Measurements from ENCODE around the gene MAP4. TPM values are rescaled to one million over a fixed set of nuclear protein-coding genes. Genes with fewer than 3 reads are reported as not detected.

The MAP4 gene
- total RNA-seq, 2 experiments from 2014 or later: 75.9 to 78.2 TPM

DNA sequence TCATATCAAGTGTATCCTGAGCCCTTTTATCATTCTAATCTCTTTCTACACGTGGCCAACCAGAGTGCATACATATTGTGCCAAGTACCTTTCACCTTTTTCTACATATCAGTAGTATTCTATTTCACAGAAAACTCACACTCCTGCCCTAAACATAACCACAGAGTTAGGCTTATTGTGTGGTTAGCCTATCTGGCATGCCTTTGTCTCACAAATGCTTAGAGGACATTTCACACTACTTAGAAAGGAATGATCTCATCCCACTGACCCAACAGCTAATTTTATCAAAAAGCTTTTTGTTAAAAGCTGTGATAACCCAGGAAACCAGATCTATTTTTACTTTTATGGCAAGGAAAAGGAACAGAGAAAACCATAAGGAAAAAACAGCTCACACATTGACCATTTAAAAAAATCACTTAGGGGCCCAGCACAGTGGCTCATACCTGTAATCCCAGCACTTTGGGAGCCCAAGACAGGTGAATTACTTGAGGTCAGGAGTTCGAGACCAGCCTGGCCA, 17.8 kb upstream of the MAP4 start:
- peak overlapping the region; percentile 2 for H3K27ac Mint-ChIP-seq
- CTCF ChIA-PET: interaction anchor here (1.3 kb wide), 1 partner anchor 44 kb away, joined by 4 read pairs; no protein-coding TSS in a partner anchor

GRCh38 chr3:48030188-48030587, 14.0 kb upstream of the MAP4 start:
- Mint-ChIP-seq H3K4me1 (ENCODE audit: low read depth) (peaks cover 16% of the 10 kb centered on the region), H3K9me3 (no peaks in the 10 kb centered on the region), H3K27me3 (ENCODE audit: low read depth) (no peaks in the 10 kb centered on the region), H3K4me3 (no peak overlapping the region), H3K27ac (no peak overlapping the region), H3K36me3 (ENCODE audit: low read depth) (no peaks in the 10 kb centered on the region)
- DNase-seq: no peak
- intact Hi-C loops (cut with micrococcal nuclease): no loop called here
- CTCF ChIA-PET: no interaction called here

More for the DNA sequence above, 17.8 kb upstream of the MAP4 start:
- Mint-ChIP-seq H3K4me1 (ENCODE audit: low read depth) (peaks cover 17% of the 10 kb centered on the region), H3K36me3 (ENCODE audit: low read depth) (no peaks in the 10 kb centered on the region), H3K27me3 (ENCODE audit: low read depth) (no peaks in the 10 kb centered on the region), H3K4me3 (no peak overlapping the region), H3K9me3 (no peaks in the 10 kb centered on the region)
- DNase-seq: no peak
- intact Hi-C loops (cut with micrococcal nuclease): no loop called here

GRCh38 chr3:48026951-48027908, 11.0 kb upstream of the MAP4 start:
- Mint-ChIP-seq H3K36me3 (ENCODE audit: low read depth) (no peaks in the 10 kb centered on the region), H3K4me3 (no peak overlapping the region), H3K9me3 (no peaks in the 10 kb centered on the region), H3K27ac (no peak overlapping the region), H3K4me1 (ENCODE audit: low read depth) (peaks cover 14% of the 10 kb centered on the region), H3K27me3 (ENCODE audit: low read depth) (no peaks in the 10 kb centered on the region)
- CTCF ChIA-PET: interaction anchor here (0.7 kb wide), 1 partner anchor 679 kb away, joined by 3 read pairs; no protein-coding TSS in a partner anchor
- DNase-seq: no peak
- intact Hi-C loops (cut with micrococcal nuclease): no loop called here

DNA sequence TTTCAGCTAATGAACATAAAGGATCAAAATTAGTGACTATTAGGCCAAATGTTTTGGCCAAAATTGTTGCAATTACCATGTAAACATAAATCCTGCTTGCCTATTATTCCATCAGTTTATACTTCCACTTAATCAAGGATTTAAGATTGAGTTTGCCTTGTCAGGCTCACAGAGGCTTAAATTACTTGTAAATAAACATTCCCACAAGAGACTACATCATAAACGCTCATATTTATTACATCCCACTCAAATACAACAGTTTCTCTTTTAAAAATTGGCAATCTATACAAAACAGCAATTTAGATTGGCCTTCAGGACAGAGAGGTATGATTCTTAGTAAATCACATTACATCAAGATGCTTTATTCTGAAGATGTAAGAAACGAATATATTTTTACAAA, 9.9 kb upstream of the MAP4 start:
- intact Hi-C loops (cut with micrococcal nuclease): no loop called here
- H3K27ac Mint-ChIP-seq: no peak overlapping the region
- DNase-seq: no peak
- no peak overlapping the region for H3K4me3 Mint-ChIP-seq
- no peaks in the 10 kb centered on the region for H3K27me3 Mint-ChIP-seq (ENCODE audit: low read depth)
- CTCF ChIA-PET: no interaction called here
- H3K4me1 Mint-ChIP-seq (ENCODE audit: low read depth): peaks cover 19% of the 10 kb centered on the region
- no peaks in the 10 kb centered on the region for H3K36me3 Mint-ChIP-seq (ENCODE audit: low read depth)
- H3K9me3 Mint-ChIP-seq: no peaks in the 10 kb centered on the region

DNA sequence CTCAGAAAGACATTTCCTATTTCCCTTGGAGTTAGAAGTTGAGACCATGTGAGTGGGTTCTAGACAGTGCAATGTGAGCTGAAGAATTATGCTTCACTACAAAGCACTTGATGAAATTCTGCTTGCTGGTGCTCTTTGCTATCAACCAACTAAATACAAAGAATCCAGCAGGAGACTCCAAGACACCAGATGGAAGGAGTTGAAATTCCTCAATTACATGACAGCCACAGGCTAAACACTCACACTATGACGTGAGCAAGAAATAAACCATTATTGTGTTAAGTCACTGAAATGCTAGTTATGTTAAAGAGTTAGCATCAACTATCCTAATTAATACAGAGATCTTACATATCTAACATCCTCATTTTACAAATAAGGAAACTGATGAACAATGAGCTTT, 8.2 kb upstream of the MAP4 start:
- H3K4me1 Mint-ChIP-seq (ENCODE audit: low read depth): peaks cover 11% of the 10 kb centered on the region
- no peaks in the 10 kb centered on the region for H3K9me3 Mint-ChIP-seq
- DNase-seq: no peak
- H3K27me3 Mint-ChIP-seq (ENCODE audit: low read depth): no peaks in the 10 kb centered on the region
- no peaks in the 10 kb centered on the region for H3K36me3 Mint-ChIP-seq (ENCODE audit: low read depth)
- CTCF ChIA-PET: no interaction called here
- H3K27ac Mint-ChIP-seq: no peak overlapping the region
- no peak overlapping the region for H3K4me3 Mint-ChIP-seq
- intact Hi-C loops (cut with micrococcal nuclease): no loop called here

DNA sequence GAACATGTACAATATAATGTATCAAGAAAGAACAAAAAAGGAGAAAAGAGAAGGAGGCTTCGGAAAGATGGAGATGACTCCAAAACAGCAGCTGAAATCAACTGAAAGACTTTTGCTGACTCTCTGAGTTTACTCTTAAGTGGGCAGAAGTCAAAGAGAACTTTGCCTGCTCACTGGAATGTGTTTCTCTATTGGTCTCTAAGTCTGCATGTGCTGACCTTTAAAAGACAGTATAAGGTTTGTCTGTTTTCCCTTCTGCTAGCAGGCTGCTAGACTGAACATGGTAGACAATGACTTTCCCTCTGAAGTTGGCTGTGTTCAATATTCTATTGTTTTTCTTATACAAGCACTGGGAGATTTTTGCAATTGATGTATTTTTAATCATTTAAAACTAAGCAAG, 7.2 kb upstream of the MAP4 start:
- Mint-ChIP-seq H3K27me3 (ENCODE audit: low read depth) (no peaks in the 10 kb centered on the region), H3K36me3 (ENCODE audit: low read depth) (peaks cover 1% of the 10 kb centered on the region), H3K4me1 (ENCODE audit: low read depth) (peaks cover 11% of the 10 kb centered on the region), H3K9me3 (no peaks in the 10 kb centered on the region), H3K4me3 (no peak overlapping the region), H3K27ac (no peak overlapping the region)
- CTCF ChIA-PET: no interaction called here
- intact Hi-C loops (cut with micrococcal nuclease): no loop called here
- no peak for DNase-seq

DNA sequence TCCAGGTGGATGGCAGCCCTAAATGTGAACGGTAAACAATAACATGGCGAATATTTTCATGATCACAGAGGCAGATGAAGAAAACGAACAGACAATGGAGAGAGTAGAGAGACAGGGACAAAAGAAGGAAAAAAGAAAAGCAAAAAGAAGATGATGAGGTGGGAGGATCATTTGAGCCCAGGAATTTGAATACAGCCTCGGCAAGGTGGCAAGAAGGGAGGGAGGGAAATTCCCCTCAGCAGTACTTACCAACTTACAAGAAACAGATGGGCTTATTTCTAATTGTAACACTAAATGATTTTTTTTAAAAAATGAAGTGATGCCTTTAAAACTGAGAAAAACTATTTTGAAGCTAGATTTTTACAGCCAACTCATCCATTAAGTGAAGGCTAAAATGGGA, 6.0 kb upstream of the MAP4 start:
- no peak for DNase-seq
- Mint-ChIP-seq H3K4me1 (ENCODE audit: low read depth) (peaks cover 20% of the 10 kb centered on the region), H3K4me3 (no peak overlapping the region), H3K27ac (no peak overlapping the region), H3K27me3 (ENCODE audit: low read depth) (no peaks in the 10 kb centered on the region), H3K9me3 (no peaks in the 10 kb centered on the region), H3K36me3 (ENCODE audit: low read depth) (peaks cover 2% of the 10 kb centered on the region)
- intact Hi-C loops (cut with micrococcal nuclease): no loop called here
- CTCF ChIA-PET: no interaction called here

DNA sequence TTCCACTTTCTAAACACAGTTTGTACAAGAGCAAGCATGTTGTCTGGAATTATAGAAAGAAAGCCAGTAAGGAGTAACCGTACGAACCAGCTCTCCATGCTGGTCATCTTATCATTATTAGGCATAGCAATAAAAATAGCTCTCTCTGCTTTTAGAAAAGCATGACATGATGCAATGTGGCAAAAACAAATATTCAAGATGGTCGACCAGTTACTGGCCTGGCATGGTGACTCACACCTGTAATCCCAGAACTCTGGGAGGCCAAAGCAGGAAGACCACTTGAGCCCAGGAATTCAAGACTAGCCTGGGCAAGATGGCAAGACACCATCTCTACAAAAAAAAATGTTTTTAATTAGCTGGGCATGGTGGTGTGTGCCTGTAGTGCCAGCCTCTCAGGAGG, 2.6 kb upstream of the MAP4 start:
- Mint-ChIP-seq H3K27me3 (ENCODE audit: low read depth) (no peaks in the 10 kb centered on the region), H3K36me3 (ENCODE audit: low read depth) (peaks cover 2% of the 10 kb centered on the region), H3K27ac (no peak overlapping the region), H3K4me1 (ENCODE audit: low read depth) (peaks cover 40% of the 10 kb centered on the region), H3K4me3 (no peak overlapping the region), H3K9me3 (no peaks in the 10 kb centered on the region)
- CTCF ChIA-PET: interaction anchor here (0.6 kb wide), 1 partner anchor 490 kb away, joined by 3 read pairs; no protein-coding TSS in a partner anchor
- intact Hi-C loops (cut with micrococcal nuclease): loop anchor here (5.0 kb wide), 1 partner anchor 68 kb away; no protein-coding TSS in a partner anchor
- DNase-seq: no peak

GRCh38 chr3:48015431-48016180, 610 bp downstream of the MAP4 start:
- intact Hi-C loops (cut with micrococcal nuclease): loop anchor here (5.0 kb wide), 1 partner anchor 72 kb away; no protein-coding TSS in a partner anchor
- peaks cover 37% of the 10 kb centered on the region for H3K4me1 Mint-ChIP-seq (ENCODE audit: low read depth)
- no peaks in the 10 kb centered on the region for H3K27me3 Mint-ChIP-seq (ENCODE audit: low read depth)
- H3K27ac Mint-ChIP-seq: no peak overlapping the region
- H3K36me3 Mint-ChIP-seq (ENCODE audit: low read depth): peaks cover 2% of the 10 kb centered on the region
- no peaks in the 10 kb centered on the region for H3K9me3 Mint-ChIP-seq
- no peak for DNase-seq
- CTCF ChIA-PET: no interaction called here
- no peak overlapping the region for H3K4me3 Mint-ChIP-seq

- Mint-ChIP-seq H3K36me3 (ENCODE audit: low read depth) (peaks cover 2% of the 10 kb centered on the region), H3K27ac (no peak overlapping the region), H3K4me1 (ENCODE audit: low read depth) (peaks cover 37% of the 10 kb centered on the region), H3K27me3 (ENCODE audit: low read depth) (no peaks in the 10 kb centered on the region), H3K4me3 (no peak overlapping the region), H3K9me3 (no peaks in the 10 kb centered on the region)
- intact Hi-C loops (cut with micrococcal nuclease): no loop called here
- CTCF ChIA-PET: interaction anchor here (0.8 kb wide), 1 partner anchor 190 kb away, joined by 3 read pairs; no protein-coding TSS in a partner anchor
- DNase-seq: no peak
These were observed 1.9 kb downstream of the MAP4 start for GRCh38 chr3:48014358-48014757.

DNA sequence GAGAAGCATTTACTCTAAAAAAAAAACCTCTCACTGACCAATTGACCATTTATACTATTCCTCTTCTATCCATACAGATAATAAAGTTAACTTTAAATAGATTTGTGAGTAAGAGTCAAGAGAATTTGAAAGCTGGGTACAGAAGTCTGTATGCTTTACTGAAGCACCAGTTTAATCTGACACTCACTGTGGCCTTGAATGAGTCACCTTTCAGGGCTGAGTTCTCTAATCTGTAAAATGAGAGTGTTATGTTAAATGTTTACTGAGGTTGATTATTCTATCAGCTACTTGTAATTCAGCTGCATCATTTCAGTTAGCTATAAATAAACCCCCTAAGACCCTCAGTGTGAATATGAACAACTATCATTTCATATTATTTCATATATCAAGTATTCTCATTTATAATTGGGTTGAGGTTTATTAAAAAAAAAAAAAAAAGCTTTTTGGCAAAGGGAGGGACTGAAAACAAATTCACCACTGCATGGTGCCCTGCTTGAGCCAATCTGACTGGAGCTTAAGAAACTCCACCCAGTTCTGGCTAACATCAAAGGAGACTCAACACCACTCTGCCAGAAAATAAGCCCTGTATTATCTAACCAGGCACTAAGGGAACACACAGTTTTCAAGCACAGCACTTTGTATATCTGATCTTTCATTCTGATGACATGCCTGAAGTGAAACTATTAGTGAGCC, 2.8 kb downstream of the MAP4 start:
- no peak overlapping the region for H3K27ac Mint-ChIP-seq
- H3K36me3 Mint-ChIP-seq (ENCODE audit: low read depth): peaks cover 1% of the 10 kb centered on the region
- CTCF ChIA-PET: interaction anchor here (0.8 to 1.2 kb wide), 2 partner anchors 11 to 189 kb away, joined by 3 read pairs; no protein-coding TSS in a partner anchor
- H3K4me1 Mint-ChIP-seq (ENCODE audit: low read depth): peaks cover 37% of the 10 kb centered on the region
- H3K27me3 Mint-ChIP-seq (ENCODE audit: low read depth): no peaks in the 10 kb centered on the region
- H3K9me3 Mint-ChIP-seq: no peaks in the 10 kb centered on the region
- DNase-seq: no peak
- no peak overlapping the region for H3K4me3 Mint-ChIP-seq
- intact Hi-C loops (cut with micrococcal nuclease): no loop called here

DNA sequence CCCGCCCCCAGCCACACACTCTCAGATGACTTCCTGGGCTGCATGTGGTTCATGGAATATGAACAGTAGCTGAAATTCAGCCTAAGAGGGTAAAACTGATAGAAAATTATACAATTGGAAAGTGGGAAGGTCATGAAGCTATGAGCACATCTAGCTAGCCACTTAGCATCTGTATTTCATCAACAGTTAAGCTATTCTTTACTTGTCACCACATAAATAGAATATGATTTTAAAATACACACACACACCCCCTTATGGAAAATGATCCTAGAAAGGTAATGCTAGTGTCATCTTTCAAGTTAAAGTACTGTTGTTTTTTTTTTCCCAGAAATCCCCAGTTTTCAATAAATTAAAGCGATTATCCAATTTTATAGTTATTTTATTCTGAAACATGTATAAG, 3.6 kb downstream of the MAP4 start:
- DNase-seq: no peak
- Mint-ChIP-seq H3K4me1 (ENCODE audit: low read depth) (peaks cover 33% of the 10 kb centered on the region), H3K27ac (no peak overlapping the region), H3K4me3 (no peak overlapping the region), H3K9me3 (no peaks in the 10 kb centered on the region), H3K27me3 (ENCODE audit: low read depth) (no peaks in the 10 kb centered on the region), H3K36me3 (ENCODE audit: low read depth) (no peaks in the 10 kb centered on the region)
- CTCF ChIA-PET: interaction anchor here (1.2 kb wide), 1 partner anchor 11 kb away, joined by 3 read pairs; no protein-coding TSS in a partner anchor
- intact Hi-C loops (cut with micrococcal nuclease): no loop called here

Data from activated naive CD4-positive, alpha-beta T cell treated with anti-CD3 and anti-CD28 coated beads for 36 hours (primary cell).